UCSD-AML1 (cell line): Measurements from ENCODE around the gene MTCL1.
A peak's percentile ranks its signal among the peaks of the same experiment; 100 is the strongest.

Experiments used
- DNase-seq: peaks from one replicate; lab custom pipeline; 2025; ENCODE audit not compliant: unreplicated experiment; lab: John Stamatoyannopoulos, UW

MTCL1 gene

DNA sequence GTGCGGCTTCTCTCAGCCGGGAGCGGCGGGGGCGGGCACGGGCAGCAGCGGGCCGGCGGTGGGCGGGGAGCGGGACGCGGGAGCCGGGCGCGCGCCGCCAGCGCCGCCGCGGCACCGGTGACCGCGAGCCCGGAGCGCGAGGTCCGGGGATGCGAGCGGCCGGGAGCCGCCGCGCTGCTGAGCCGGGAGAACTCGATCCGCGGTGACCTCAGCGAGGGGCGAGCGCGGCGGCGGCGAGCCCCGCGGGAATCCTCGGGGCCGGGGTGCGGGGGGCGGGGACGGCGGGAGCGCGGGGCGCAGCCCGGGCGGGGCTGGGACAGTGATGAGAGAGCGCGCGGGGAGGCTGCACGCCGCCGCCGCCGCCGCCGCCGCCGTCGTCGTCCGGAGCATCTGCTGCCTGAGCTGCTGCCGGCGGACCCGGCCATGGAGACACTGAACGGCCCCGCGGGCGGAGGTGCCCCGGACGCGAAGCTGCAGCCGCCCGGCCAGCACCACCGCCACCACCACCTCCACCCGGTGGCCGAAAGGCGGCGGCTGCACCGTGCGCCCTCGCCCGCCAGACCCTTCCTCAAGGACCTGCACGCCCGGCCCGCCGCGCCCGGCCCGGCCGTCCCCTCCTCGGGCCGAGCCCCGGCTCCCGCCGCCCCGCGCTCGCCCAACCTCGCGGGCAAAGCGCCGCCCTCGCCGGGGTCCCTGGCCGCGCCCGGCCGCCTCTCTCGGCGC is at the start of gene MTCL1:
Gene MTCL1 (plus strand): TSS at position 319 of the 723 bp plus-strand sequence. CDS start 105 bp downstream, at position 424.
- DNase-seq, result peak; percentile 32

DNA sequence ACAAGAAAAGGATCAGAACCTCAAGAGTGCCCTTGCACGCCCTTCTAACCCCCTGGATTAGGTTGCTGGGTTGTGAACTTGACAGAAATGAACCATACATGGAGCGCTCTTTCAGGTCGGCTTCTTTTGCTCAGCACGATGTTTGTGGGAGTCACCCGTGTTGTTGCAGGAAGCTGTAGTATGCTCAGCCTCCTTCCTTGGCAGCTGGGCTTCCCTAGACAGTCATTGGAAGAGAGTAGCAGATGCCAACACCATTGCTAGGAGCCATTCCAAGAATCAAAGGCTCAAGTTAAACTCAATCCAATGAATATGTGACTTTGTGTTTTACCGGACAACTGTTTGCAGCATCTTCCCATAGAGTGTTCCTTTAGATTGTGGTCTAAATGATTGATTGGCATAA is 49.1 kb upstream of the MTCL1 start:
- no peak for DNase-seq

DNA sequence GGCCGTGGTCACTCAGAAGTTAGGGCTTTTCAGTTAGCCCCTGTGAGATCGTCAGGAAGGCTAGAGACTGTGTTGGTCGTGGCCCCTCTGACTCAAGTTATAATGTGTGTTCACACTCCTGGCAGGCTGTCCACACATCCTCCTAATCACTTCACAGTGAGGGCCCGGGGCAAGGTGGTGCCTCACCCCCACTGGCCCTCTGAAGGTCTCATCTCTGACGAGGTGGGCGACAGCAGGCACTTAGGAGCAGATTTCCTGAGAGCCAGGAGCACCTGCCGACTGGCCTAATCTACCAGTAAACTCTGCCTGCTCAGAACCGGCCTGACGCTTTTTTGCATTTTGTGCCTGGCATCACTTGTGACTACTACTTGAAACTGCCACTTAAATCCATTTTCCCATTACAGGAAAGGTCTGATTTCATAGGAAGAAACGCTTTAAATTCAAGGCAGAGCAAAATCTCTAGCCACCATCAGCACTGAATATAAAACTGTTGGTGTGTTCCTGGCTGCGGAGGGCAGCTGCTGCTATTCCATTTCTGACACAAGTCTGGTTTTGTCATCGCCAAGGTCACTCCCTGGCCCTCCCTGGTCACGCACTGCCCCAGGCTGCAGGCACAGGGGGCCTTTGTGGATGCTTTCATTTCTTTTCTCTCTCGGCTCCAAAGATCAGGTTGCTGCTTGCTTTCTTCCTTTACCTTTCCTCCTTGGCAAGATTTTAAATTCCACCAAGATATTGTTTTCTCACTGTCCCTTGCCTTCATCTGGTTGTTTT is 48.1 kb upstream of the MTCL1 start:
- DNase-seq, result no peak

DNA sequence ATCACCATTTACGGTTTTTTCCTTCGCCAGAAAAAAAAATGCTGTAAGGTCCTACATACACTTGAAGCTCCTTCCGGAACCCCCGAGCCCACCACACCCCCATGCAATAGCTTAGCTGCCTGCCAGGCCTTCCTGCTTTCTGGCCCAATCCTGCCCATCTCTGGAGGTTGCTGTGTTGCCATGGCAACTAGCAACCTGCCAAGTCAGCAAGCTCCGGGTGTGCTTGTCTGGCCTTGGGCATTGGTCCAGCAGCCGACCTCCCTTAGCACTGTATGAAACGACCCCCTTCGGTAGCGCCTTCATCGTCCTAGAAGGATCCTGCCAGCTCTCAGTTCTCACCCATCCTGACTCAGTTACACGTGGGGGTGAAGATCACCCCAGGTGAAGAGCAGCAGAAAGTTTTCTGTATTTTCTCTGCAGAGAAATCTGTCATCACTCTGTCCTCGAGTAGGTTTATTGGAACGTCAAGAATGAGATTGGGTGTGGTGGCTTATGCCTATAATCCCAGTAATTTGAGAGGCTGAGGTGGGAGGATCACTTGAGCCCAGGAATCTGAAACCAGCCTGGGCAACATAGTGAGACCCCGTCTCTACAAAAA is 47.4 kb upstream of the MTCL1 start:
- no peak for DNase-seq

DNA sequence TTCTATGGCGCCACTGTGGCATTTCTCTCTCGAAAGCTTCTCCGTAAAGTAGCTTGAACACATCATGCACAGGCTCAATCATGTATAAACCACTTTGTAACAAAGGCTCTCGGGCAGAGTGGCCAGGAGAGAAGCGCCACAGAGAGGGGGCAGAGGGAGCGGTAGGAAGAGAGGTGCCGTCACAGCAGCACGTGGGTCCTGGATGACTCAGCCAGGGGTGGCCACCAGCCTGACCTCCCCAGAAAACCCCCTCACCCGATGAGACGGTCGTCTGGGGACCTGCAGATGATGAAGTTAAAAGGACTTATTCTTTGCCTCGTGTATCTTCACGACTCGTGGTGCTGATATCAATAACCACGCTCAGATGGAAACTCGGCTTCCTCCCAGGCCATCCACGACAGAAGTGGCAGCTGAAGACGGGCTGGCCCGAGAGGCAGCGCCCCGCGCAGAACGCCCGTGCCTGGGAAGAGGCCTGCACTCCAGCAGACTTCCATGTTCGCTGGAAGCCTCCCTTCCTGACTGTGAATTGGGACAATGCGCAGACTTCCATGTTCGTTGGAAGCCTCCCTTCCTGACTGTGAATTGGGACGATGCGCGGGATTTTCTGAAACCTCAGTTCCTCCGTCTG is 46.4 kb upstream of the MTCL1 start:
- DNase-seq, result no peak

DNA sequence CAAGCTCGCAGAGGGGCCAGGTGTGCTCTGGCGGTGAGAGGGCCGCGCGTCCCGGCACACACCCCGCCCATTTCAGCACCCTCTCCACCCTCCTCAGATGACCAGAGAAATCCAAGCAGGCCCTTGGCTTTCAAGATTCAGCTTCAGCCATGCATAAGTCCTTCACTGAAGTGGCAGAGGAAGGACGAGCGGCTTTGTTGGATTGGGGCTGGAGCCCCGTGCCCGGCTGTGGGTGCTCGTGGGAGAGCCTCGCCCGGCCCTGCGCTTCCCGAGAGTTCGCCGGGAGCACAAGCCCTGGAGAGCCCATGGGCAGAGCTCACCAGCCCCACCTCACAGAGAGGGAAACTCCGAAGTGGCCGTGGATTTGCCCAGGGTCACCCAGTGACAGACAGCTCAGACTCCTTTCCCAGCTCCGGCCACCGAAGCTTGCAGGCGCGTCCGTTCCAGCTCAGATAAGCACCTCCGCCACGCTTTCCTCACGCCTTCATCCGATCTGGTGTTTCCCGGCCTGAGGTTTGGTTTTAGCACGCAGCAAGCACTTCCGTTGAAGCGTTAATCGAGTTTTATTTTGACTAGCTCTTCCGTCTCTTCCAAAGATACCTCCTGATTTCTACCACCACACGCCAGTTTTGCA is 45.6 kb upstream of the MTCL1 start:
- DNase-seq, result no peak

DNA sequence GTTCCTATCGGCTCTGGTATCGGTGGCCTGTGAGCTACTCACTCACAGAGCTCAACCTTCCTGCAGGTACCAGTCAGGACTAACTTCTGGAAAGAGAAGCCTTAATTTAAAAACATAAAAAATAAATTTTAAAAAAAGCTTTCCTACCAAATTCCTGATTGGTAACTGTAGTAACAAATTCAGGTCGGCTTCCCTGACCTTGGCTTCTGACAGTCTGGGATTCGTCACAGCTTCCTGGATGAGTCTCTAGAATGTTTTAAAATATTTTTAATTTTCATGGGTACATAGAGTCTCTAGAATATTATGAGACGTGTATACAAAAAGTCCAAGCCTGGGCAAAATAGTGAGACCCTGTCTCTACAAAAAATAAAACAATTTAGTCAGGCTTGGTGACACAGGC is 45.0 kb upstream of the MTCL1 start:
- DNase-seq, result no peak

DNA sequence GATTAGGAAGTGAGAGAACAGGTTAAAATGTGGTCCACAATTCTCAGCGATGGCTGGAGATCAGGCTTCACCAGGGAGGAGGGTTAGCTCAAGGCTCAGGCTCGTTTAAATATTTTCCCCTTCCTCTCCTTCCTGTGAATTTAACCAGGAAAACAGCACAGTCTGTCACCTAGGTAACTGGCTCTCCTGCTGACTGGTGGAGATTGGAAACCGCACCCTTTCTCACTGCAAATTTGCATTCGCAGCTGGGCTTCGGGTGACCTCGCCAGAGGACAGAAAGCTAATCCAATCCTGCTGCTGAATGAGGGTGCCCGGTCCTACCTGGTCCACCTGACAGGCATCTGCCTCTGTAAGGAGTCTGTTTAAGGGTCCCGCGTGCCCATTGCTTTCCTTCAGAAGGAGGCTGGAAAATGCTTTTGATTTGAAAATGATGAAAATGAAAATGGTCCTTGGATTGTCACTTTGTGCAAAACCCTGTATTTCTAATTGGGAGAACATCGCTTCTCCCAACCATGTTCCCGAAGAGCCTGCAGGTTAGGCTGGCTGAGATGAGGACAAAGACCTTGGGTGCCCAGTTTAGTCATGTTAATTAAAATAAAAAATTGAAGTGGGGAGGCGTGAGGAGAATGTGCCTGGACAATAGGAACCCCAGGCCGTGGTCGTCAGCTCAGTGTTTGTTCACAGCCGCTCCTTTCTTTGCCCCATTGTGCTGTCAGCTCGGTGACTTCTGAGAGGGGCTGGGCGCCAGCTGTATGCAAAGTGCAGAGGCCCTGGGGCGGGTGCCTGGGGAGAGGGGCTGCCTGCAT is 43.4 kb upstream of the MTCL1 start:
- no peak for DNase-seq

DNA sequence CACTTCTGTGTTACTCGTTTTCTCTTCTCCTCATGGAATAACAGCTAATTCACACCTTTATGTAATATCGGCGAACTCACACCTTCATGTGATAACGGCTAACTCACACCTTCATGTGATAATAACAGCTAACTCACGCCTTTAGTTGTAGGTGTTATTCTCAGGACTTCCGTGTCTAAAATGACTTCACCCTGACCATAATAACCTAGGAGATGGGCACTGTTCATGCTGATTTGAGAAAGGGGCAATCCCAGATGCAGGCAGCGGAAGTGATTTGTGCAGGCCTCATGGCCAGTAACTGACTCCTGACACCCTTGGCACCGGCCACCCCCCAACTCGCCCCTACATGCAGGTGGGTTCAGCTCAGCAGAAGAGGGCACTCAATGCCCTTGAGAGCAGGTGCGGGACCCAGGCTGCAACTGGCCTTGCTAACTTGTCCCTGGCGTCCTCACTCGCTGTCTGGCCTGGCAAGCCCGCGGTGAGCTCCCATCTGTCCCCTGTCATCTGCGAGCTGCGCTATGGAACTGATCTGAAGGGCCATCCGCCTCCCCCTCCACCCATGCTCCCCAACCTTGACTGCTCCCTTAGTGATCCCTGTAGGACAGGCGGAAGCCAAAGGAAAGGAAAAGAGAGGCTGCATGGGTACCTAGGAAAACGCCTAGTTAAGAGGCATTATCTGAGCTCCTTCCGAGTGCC is 42.6 kb upstream of the MTCL1 start:
- no peak for DNase-seq

DNA sequence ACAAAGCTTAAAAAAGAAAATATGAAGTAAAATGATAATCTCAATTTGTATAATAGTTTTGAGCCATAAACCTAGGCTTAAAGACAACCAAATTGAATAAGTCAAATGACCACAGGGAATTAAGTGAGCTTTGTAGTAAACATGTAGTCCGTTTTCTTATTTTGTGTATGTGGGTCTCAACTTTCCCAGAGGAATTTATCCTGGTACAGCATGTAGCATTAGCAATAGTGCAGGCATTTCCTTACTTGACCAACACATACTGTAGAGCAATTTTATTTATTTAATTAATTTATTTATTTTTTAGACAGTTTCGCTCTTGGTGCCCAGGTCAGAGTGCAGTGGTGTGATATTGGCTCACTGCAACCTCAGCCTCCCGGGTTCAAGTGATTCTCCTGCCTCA is 37.5 kb upstream of the MTCL1 start:
- no peak for DNase-seq

DNA sequence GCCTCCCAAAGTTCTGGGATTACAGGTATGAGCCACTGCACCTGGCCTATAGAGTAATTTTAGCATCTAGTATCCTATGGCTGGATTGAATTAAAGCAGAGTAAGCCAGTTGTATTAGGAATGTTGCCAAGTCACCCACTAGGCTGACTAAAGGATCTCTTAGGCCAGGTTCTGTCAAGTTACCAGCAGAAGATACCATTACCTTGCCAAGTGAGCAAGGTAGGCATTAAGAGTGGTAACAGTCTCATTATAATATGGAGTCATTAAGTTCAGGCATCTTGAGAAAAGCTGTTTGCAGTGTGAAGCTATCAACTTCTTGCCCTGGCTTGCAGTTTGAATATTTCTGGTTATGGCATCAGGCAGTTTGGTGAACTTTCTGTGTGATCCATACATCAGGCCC is 37.0 kb upstream of the MTCL1 start:
- DNase-seq, result no peak

DNA sequence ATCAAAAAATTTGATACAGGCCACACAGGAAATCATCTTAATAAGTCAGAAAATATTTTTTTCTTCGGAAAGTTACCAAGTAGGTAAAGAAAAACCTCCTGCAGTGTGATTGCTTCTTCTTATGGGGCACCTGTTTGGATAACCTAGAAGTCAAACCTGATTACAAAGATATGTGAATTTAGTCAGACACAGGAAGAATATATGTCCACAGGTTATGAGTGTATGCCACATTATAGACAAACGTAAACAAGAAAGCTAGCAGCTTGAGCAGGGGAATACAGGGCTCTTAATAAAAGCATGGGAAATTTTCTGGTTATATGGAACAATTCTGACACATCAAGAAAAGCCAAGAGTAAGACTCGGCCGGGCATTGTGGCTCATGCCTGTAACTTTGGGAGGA is 35.8 kb upstream of the MTCL1 start:
- DNase-seq, result no peak

DNA sequence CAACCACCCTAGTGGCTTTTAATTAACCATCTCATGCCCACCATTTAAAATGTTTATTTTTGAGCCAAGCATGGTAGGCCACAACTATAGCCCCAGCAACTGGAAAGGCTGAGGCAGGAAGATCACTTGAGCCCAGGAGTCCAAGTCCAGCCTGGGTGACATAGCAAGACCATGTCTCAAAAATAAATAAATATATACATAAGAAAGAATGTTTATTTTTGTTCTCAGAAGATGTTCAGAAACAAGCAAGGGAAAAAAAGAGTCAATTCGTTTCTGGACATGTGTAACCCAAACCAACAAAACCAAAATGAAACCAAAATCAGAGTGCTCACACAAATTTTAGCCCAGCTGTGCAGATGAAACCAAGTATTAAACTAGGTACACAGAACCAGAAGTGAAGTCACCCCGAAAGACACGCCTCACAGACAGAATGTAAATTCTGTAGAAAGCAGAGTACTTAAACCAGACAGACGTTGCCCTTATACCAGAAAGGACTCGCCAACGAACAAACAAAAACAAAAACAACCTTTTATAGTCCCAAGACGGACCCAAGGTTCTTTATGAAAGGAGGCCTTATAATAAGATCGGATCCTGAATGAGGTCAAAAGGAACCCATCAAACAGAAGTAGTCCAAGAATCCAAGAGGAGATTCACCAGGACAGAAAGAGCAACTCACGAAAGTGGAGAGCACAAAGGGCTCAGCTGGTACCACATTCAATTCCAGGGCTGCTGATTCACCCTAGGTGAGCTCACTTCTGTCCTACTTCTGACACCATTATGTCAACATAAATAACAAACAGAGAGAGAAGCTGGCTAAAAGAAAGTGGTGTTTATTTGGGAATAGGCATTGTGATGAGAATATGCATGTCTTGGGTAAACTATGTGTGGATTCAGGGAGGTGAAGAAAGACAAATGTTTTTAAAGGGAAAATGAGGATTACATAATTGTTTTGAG is 31.8 kb upstream of the MTCL1 start:
- DNase-seq, result no peak

DNA sequence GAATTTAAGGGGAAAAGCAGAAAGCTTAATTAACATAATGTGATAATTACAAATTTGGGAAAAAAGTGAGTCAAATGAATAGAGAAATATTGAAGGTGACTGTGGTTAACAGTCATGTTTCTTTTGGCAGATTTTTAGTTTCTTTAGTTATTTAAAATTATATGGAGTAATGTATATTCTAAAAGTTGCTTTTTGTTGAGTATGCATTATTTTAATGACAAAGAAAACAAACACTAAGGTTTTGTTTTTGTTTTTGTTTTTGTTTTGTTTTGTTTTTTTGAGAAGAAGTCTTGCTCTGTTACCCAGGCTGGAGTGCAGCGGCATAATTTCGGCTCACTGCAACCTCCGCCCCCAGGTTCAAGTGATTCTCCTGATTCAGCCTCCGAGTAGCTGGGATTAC is 30.3 kb upstream of the MTCL1 start:
- DNase-seq, result no peak

DNA sequence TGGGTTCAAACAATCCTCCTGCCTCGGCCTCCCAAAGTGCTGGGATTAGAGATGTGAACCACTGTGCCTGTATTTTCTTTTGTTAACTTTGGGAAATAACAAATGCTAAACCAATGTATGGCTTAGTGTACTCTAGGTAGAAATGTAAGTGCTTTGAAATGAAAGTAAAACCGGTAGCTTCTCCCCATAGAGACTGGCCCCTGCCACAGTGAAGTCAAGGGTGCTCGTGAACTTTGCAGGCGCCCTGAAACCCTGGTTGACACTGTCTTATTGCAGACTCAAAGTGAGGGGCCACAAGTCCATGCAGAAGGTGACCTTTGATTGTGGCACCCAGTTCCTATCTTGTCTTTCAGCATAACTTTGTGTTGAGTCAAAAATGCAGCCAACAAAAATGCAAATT is 24.2 kb upstream of the MTCL1 start:
- DNase-seq, result no peak

DNA sequence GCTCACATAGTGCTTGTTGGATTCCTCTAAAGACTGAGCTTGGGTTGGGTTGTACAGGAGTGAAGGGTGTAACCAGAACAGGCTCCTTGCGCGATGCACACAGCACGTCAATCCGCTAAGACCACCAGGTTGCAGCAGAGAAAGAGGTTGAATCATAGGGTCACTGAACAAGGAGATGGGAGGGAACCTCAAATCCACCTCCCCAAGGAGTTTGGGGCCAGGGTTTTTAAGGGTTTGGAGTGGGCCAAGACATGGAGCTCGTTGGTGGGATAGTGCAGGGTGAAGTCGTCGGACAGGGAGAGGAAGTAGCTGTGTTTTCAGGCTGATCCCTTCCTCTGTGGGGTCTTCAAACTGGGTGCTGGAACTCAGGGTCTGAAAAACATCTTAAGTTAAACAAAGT is 20.8 kb upstream of the MTCL1 start:
- DNase-seq, result no peak

DNA sequence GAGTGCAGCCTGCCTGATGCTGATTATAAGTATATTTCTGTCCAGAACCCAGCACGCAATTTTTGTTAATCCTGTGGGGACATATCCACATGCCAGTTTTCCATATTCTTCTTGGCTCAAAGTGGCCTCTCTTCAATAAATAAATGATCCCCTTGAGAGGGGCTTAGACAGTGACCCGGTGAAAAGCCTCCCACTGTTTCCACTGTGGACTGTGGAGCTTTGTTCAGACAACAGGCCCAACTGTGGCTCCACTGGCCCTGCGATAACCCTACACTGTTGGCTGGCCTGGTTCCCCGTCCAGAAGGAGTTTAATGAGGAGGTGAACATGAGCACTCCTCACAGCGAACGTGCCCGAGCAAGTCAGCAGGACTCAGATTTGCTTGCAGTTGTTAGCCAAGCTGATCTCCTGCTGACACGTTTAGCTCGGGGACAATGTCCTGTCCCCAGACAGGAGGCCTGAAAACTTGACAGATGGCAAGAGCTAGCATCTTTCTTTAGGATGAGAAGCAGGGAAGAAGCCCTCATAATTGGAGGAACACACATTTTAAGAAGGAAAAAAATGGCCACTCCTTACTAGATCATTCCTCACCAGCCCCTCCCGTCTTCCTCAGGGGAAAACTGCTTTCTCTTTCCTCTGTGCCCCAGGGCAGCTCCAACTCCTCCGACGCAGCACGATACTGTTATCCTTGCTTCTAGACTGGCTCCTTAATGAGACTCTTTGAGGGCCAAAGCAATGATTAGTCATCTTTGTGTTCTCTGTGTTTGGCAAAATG is 20.0 kb upstream of the MTCL1 start:
- DNase-seq, result no peak

DNA sequence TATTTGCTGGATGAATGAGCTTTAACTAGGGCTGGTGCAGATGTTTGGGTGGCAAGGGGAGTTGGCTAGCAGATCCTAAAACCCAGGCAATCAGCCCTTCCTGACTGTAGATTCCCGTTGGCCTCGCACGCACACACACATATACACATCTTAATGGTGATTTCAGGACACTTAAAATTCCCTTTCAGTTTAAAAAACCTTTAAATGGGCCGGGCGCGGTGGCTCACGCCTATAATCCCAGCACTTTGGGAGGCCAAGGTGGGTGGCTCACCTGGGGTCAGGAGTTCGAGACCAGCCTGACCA is 19.5 kb upstream of the MTCL1 start:
- DNase-seq, result no peak
